Measurements from ENCODE around the gene HSPA12A.

DNA sequence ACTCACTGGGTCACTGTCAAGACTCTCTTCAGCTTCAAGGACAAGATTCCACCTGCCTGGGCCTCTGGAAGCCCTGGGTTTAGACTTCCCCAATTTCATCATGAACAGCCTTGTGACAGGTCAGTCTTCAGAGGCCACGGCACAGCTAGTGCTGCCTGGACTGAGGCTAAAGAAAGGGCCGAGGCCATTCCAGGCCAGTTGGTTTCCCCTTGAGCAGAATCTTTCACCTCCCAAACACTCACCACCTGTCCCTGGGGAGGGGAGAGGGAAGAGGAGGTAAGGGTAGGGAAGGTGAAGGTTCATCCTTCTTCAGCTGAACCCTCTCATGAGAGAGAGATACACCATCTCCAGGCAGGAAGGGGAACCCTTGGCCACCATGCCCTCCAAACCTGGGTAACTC lies 24.3 kb downstream of the HSPA12A start:
- no peak for TF ChIP-seq EP300 (IDR thresholded peaks at IDR 0.05)
- TF ChIP-seq, protein P1, sequence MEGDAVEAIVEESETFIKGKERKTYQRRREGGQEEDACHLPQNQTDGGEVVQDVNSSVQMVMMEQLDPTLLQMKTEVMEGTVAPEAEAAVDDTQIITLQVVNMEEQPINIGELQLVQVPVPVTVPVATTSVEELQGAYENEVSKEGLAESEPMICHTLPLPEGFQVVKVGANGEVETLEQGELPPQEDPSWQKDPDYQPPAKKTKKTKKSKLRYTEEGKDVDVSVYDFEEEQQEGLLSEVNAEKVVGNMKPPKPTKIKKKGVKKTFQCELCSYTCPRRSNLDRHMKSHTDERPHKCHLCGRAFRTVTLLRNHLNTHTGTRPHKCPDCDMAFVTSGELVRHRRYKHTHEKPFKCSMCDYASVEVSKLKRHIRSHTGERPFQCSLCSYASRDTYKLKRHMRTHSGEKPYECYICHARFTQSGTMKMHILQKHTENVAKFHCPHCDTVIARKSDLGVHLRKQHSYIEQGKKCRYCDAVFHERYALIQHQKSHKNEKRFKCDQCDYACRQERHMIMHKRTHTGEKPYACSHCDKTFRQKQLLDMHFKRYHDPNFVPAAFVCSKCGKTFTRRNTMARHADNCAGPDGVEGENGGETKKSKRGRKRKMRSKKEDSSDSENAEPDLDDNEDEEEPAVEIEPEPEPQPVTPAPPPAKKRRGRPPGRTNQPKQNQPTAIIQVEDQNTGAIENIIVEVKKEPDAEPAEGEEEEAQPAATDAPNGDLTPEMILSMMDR (IDR thresholded peaks at IDR 0.05): no peak
- no peak for TF ChIP-seq RAD21 (conservative IDR thresholded peaks at IDR 0.05 in 1 of 2, IDR thresholded peaks at IDR 0.05 in 1 of 2)
- no peak for TF ChIP-seq EHMT2 (IDR thresholded peaks at IDR 0.05; ENCODE audit: low read depth)
- TF ChIP-seq, protein P2, sequence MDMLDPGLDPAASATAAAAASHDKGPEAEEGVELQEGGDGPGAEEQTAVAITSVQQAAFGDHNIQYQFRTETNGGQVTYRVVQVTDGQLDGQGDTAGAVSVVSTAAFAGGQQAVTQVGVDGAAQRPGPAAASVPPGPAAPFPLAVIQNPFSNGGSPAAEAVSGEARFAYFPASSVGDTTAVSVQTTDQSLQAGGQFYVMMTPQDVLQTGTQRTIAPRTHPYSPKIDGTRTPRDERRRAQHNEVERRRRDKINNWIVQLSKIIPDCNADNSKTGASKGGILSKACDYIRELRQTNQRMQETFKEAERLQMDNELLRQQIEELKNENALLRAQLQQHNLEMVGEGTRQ (IDR thresholded peaks at IDR 0.05): no peak
